GM21447 (cell line): ENCODE measurements around the gene PTGES3L.
A peak's percentile ranks its signal among the peaks of the same experiment; 100 is the strongest.
"Not testable (repeated sequence)": the region's sequence is repeated elsewhere in the genome, so short reads cannot be mapped to it uniquely, and the experiment has no call there.

Experiments used
- ATAC-seq: cut with Tn5 transposase; IDR thresholded peaks from one replicate; pipeline ENCODE4 v1.9.1; 2021; ENCODE audit not compliant: unreplicated experiment

The PTGES3L gene

GRCh38 chr17:42985225-42985624 is 5.3 kb upstream of the PTGES3L start:
- ATAC-seq: peak; percentile 55

- ATAC-seq: no peak
Measured at GRCh38 chr17:42982266-42982665, 2.4 kb upstream of the PTGES3L start.

DNA sequence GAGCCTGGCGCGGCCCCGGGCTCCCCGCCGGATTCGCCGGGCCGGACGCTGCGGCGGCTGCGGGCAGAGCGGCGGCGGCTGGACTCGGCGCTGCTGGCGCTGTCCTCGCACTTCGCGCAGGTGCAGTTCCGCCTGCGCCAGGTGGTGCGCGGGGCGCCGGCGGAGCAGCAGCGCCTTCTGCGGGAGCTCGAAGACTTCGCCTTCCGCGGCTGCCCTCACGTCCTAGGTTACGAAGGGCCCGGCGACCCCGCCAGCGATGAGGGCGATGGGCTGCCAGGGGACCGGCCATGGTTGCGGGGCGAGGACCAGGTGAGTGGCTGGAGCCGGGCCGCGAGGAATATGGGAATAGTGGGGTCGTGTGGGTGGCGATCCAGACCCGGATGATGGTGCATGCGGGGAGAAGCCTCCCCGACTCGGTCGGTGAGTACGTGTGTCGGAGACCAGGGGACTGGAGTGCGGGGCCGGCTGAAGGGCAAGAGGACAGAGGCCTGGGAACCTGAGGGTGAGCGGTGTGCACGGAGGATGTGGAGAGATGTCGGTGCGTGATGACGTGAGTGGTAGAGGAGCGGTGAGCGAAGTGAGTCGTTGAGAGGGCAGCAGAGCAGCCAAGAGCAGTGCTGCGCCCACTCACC is 1.0 kb upstream of the PTGES3L start:
- ATAC-seq: peak; percentile 36

DNA sequence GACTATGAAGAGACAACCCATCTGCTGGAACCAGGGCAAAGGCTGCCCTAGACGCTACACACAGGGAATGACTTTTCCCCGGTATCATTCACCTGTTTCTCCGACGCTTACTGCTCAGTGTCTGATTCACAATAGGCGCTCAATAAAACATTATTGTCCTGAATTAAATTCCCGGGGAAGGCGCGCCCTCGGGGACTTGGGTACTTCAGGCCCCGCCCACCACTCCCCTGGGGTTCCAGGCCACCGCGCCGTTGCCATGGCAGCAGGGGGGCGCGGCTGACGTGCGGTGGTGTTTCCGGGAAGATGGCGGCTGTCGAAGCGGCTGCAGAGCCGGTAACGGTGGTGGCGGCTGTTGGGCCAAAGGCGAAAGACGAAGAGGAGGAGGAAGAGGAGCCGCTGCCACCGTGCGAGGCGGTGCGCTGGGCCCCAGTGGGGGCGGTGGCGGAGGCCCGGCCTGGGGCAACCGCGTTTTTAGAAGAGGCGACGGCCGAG is 440 bp upstream of the PTGES3L start, which contains the start of gene RUNDC1:
RUNDC1 (plus strand) TSS at position 292 of the 492 bp plus-strand sequence; CDS start at position 304, 12 bp downstream.
- ATAC-seq: peak; percentile 57

- ATAC-seq: not testable (repeated sequence)
Measured at GRCh38 chr17:42975701-42976100, 4.2 kb downstream of the PTGES3L start.

GRCh38 chr17:42975265-42975664 is 4.6 kb downstream of the PTGES3L start:
- no peak for ATAC-seq

DNA sequence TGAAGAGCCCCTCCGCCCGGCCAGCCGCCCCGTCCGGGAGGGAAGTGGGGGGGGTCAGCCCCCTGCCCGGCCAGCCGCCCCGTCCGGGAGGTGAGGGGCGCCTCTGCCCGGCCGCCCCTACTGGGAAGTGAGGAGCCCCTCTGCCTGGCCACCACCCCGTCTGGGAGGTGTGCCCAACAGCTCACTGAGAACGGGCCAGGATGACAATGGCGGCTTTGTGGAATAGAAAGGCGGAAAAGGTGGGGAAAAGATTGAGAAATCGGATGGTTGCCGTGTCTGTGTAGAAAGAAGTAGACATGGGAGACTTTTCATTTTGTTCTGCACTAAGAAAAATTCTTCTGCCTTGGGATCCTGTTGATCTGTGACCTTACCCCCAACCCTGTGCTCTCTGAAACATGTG is 6.6 kb downstream of the PTGES3L start:
- ATAC-seq: not testable (repeated sequence)

DNA sequence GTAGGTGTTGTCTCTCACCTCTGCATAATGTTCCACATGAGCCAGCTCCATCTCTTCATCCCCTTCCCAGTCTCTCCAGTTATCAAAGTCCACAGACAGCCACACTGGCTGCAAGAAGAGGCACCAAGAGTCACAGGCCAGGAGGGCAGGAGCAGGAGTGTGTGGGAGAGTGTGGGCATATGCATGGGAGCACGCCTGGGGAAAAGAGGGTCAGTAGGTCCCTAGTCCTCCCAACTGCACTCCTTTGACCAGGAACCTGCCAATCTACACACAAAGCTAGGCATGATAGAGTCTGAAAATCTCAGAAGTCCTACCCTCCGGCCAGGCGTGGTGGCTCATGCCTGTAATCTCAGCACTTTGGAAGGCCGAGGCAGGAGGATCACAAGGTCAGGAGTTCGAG is 8.3 kb downstream of the PTGES3L start:
- ATAC-seq: no peak

DNA sequence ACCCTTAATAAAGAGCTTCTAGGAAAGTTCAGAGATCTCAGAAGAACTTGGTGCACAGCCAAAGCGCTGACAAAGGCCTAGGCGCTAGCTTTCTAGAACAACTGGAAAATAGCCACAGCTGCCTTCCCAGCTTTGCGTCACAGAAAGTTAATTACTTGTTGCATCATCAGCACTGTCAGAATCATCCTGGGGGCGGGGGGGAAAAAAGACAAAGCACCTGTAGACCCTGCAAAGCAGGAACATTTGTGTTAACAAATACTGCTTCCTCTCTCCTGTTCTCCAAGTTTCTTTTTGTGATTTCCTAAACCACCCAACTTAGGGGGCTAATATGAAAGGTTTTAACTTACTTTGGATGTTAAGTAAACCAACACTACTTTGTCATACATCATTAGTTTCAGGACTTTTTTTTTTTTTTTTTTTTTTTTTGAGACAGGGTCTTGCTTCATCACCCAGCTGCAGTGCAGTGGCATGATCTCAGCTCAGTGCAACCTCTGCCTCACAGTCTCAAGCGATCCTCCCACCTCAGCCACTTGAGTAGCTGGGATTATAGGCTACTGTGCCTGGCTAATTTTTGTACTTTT is 10.8 kb downstream of the PTGES3L start:
- ATAC-seq: no peak

GRCh38 chr17:42967925-42968324 is 12.0 kb downstream of the PTGES3L start:
- no peak for ATAC-seq

DNA sequence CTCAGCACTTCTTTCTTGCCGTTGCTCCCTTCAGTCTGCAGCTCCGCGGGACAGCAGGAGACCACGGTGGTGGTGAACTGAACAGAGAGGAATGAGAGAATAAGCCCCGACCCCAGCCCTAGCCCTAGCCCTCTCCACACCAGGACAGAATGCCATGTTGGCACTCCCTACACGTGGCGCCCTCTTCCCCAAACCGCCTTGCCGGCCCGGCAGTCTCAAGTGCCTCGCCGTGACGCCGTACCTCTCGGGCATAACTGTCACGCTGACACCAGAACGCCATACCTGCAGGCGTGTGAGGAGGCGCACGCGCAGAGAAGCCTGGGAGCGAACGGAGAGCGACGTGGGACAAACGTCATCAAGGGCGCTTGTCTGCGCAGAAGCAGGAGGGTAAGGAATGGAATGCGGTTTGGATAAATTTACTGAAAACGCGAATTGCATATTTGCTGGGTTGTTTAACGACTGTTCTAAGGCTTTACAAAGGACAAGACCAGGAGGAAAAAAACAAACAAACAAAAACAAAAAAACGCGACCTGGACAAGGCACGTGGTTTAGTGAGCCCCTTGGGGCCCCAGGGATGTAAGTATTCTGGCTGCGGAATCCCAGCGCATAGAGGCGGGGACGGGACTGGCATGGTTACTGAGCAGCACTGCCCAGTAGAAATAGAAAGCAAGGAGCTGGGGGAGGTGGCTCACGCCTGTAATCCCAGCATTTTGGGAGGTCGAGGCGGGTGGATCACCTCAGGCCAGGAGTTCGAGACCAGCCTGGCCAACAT is 15.5 kb downstream of the PTGES3L start, which contains the start of gene AARSD1:
AARSD1 (minus strand) TSS at position 294 of the 772 bp plus-strand sequence; CDS start at position 280, 14 bp downstream.
- peak; percentile 78 for ATAC-seq

- no peak for ATAC-seq
Measured at GRCh38 chr17:42953669-42954068, 26.2 kb downstream of the PTGES3L start.

- ATAC-seq: no peak
Measured at GRCh38 chr17:42950044-42950783, 29.7 kb downstream of the PTGES3L start.

GRCh38 chr17:42946812-42947211 is 33.1 kb downstream of the PTGES3L start:
- ATAC-seq: no peak

GRCh38 chr17:42944211-42944610 is 35.7 kb downstream of the PTGES3L start:
- ATAC-seq: no peak

GRCh38 chr17:42937712-42938596 is 41.9 kb downstream of the PTGES3L start:
- no peak for ATAC-seq

DNA sequence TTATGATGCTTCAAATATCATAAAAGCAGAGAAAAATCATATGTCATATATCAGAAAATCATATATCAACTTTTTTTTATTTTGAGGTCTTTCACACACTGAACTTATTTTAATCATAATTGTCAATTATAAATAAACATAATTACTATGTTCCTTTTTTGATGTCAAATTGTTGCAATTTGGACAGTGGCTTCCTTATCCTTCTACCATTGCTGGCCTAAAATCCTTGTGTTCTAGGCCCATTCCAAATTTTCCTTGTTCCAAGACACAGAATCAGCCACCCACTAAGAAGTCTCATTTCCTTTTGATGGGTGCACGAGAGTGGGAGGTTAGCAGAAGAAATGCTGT is 50.4 kb downstream of the PTGES3L start:
- no peak for ATAC-seq

DNA sequence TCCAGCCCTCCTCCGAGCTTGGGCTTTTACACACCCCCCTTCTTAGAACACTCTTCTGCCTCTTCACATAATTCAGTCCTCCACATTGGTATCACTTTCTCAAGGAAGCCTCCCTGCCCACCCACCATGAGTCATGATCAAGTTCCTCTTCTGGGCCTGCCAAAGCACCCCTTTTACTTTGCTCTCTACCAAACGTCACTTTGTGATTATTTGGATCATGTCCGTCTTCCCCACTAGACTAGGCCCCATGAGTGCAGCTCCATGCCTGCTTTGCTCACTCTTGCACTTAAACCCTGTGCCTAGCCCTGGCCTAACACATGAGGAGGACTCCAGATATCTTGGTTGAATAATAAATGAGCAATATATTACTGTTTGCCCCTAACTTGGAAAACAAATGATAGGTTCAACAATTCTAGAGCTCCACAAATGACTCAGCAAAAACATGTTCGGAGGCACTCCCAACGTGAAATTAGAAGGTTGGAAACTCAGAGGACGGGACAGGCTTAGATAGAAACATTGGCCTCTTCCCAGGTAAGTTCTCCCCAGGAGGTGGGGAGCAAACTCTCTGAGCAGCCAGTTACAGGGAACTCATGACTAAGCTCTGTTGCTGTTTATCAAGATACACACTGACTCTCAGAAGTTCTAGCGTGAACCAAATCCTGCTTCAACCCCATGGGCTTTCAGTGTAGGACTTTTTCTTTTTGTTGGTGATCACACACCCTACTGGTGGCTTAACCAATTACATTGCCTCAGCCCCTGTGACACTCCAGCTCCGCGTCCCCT is 51.0 kb downstream of the PTGES3L start:
- no peak for ATAC-seq

- no peak for ATAC-seq
Measured at GRCh38 chr17:42924891-42925290, 55.0 kb downstream of the PTGES3L start.
